ENCODE measurements around the gene ALPG. TPM values are rescaled to one million over a fixed set of nuclear protein-coding genes. Genes with fewer than 3 reads are reported as not detected.

The ALPG gene
- total RNA-seq, 1 experiment from 2014 or later = 0.10 TPM

DNA sequence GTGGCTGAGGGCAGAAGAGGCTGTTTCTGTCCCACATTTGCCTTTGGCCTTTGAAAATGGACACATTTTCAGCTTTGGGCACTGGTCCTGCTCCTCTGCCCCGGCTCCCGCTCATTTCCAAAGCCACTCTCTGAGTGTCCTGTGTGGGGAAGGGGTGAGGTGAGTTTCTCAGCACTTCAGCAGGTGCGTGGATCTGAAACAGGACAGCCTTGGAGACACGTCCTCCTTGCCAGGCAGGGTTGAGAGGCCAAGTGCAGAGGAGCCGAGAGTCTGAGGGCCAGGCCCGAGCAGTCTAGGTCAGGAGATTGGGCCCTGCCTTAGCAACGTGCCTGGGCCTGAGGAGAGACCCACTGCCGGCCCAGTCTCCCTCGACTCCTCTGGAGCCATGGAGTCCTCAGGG, 27.4 kb downstream of the ALPG start:
- Histone ChIP-seq H2AFZ (ENCODE audit: low read depth, low read length, poor library complexity, severe bottlenecking) (no peak overlapping the region), H3K4me1 (ENCODE audit: control insufficient read depth in 1 of 2, insufficient read depth in 2 of 2, low read length in 2 of 2) (no peaks in the 10 kb centered on the region), H3K4me2 (ENCODE audit: low read length) (no peak overlapping the region), H4K20me1 (ENCODE audit: insufficient read depth) (no peaks in the 10 kb centered on the region), H3K9me2 (ENCODE audit: insufficient read depth) (no peaks in the 10 kb centered on the region), H3K27me3 (ENCODE audit: insufficient read depth, low read length) (no peaks in the 10 kb centered on the region), H3K79me2 (ENCODE audit: insufficient read depth, low read length) (no peaks in the 10 kb centered on the region), H3K9me3 (ENCODE audit: control insufficient read depth in 1 of 2, insufficient read depth in 1 of 2, low read depth in 1 of 2, low read length in 2 of 2) (no peaks in the 10 kb centered on the region), H3K9ac (ENCODE audit: low read length) (no peak overlapping the region), H3K36me3 (ENCODE audit: control insufficient read depth in 1 of 2, insufficient read depth in 2 of 2, low read length in 2 of 2) (no peaks in the 10 kb centered on the region), H3K4me3 (replicated peaks in 1 of 2; ENCODE audit: low read depth in 1 of 2, low read length in 2 of 2) (no peak overlapping the region), H3K27ac (ENCODE audit: low read depth, low read length) (no peak overlapping the region)
- no peak for TF ChIP-seq EGR1 (IDR thresholded peaks at IDR 0.05; ENCODE audit: low read depth)
- TF ChIP-seq SRF (IDR thresholded peaks at IDR 0.05; ENCODE audit: low read depth) = no peak
- TF ChIP-seq ELF1 (IDR thresholded peaks at IDR 0.05; ENCODE audit: borderline replicate concordance, low read depth) = no peak
- no peak for TF ChIP-seq EZH2phosphoT487 (IDR thresholded peaks at IDR 0.05; ENCODE audit: borderline replicate concordance)
- no peak for TF ChIP-seq CBX3 (IDR thresholded peaks at IDR 0.05; ENCODE audit: low read depth)
- TF ChIP-seq, protein P1, sequence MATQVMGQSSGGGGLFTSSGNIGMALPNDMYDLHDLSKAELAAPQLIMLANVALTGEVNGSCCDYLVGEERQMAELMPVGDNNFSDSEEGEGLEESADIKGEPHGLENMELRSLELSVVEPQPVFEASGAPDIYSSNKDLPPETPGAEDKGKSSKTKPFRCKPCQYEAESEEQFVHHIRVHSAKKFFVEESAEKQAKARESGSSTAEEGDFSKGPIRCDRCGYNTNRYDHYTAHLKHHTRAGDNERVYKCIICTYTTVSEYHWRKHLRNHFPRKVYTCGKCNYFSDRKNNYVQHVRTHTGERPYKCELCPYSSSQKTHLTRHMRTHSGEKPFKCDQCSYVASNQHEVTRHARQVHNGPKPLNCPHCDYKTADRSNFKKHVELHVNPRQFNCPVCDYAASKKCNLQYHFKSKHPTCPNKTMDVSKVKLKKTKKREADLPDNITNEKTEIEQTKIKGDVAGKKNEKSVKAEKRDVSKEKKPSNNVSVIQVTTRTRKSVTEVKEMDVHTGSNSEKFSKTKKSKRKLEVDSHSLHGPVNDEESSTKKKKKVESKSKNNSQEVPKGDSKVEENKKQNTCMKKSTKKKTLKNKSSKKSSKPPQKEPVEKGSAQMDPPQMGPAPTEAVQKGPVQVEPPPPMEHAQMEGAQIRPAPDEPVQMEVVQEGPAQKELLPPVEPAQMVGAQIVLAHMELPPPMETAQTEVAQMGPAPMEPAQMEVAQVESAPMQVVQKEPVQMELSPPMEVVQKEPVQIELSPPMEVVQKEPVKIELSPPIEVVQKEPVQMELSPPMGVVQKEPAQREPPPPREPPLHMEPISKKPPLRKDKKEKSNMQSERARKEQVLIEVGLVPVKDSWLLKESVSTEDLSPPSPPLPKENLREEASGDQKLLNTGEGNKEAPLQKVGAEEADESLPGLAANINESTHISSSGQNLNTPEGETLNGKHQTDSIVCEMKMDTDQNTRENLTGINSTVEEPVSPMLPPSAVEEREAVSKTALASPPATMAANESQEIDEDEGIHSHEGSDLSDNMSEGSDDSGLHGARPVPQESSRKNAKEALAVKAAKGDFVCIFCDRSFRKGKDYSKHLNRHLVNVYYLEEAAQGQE (IDR thresholded peaks at IDR 0.05; ENCODE audit: low read depth) = no peak
- TF ChIP-seq, protein P2, sequence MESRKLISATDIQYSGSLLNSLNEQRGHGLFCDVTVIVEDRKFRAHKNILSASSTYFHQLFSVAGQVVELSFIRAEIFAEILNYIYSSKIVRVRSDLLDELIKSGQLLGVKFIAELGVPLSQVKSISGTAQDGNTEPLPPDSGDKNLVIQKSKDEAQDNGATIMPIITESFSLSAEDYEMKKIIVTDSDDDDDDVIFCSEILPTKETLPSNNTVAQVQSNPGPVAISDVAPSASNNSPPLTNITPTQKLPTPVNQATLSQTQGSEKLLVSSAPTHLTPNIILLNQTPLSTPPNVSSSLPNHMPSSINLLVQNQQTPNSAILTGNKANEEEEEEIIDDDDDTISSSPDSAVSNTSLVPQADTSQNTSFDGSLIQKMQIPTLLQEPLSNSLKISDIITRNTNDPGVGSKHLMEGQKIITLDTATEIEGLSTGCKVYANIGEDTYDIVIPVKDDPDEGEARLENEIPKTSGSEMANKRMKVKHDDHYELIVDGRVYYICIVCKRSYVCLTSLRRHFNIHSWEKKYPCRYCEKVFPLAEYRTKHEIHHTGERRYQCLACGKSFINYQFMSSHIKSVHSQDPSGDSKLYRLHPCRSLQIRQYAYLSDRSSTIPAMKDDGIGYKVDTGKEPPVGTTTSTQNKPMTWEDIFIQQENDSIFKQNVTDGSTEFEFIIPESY (IDR thresholded peaks at IDR 0.05; ENCODE audit: extremely low read depth, insufficient replicate concordance, low read length) = no peak
- no peak for TF ChIP-seq SIN3A (IDR thresholded peaks at IDR 0.05; ENCODE audit: low read depth)
- no peak for TF ChIP-seq ZNF274 (IDR thresholded peaks at IDR 0.05; ENCODE audit: low read depth, low read length)
- TF ChIP-seq, protein P3, sequence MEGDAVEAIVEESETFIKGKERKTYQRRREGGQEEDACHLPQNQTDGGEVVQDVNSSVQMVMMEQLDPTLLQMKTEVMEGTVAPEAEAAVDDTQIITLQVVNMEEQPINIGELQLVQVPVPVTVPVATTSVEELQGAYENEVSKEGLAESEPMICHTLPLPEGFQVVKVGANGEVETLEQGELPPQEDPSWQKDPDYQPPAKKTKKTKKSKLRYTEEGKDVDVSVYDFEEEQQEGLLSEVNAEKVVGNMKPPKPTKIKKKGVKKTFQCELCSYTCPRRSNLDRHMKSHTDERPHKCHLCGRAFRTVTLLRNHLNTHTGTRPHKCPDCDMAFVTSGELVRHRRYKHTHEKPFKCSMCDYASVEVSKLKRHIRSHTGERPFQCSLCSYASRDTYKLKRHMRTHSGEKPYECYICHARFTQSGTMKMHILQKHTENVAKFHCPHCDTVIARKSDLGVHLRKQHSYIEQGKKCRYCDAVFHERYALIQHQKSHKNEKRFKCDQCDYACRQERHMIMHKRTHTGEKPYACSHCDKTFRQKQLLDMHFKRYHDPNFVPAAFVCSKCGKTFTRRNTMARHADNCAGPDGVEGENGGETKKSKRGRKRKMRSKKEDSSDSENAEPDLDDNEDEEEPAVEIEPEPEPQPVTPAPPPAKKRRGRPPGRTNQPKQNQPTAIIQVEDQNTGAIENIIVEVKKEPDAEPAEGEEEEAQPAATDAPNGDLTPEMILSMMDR (IDR thresholded peaks at IDR 0.05 in 2 of 3, conservative IDR thresholded peaks at IDR 0.05 in 1 of 3; ENCODE audit: borderline replicate concordance in 1 of 3, insufficient read depth in 1 of 3, low read depth in 2 of 3, low read length in 2 of 3) = no peak
- TF ChIP-seq EZH2 (IDR thresholded peaks at IDR 0.05) = no peak
- ATAC-seq (no peak), DNase-seq (ENCODE audit: low read depth, low spot score) (no peak)
- POLR2A ChIA-PET = no interaction called here
- CTCF ChIA-PET = no interaction called here
- intact Hi-C loops (cut with micrococcal nuclease) = no loop called here
- RAD21 ChIA-PET (ENCODE audit: low non-redundant PET in 1 of 2, low total read pairs in 2 of 2, uncharacterized antibody in 2 of 2, unreplicated experiment in 2 of 2) = no interaction called here
- BruUV-seq (replicated peaks) = no TSS peak

Data from HCT116 (cell line).